Smooth muscle cell (in vitro differentiated cells): ENCODE data around the gene PLD6. TPM values are rescaled to one million over a fixed set of nuclear protein-coding genes. Genes with fewer than 3 reads are reported as not detected.
A peak's percentile ranks its signal among the peaks of the same experiment; 100 is the strongest.
"Not testable (repeated sequence)": the region's sequence is repeated elsewhere in the genome, so short reads cannot be mapped to it uniquely, and the experiment has no call there.

Experiments
- DNase-seq: peaks from one replicate; lab custom pipeline; 2025; ENCODE audit not compliant: unreplicated experiment; lab: John Stamatoyannopoulos, UW
- H2AFZ ChIP-seq: fragments of 200-600 bp; sonication (generic); 2 replicates; pipeline ENCODE4 v1.6.0; 2016; ENCODE audit warnings: antibody characterized with exemption, low read depth, mild to moderate bottlenecking
- H3F3A ChIP-seq: fragments of 200-600 bp; sonication (generic); 2 replicates; pipeline ENCODE4 v1.6.0; 2017; ENCODE audit warnings: antibody characterized with exemption, low read depth
- H3K27ac ChIP-seq: fragments of 200-600 bp; sonication (generic); 2 replicates; pipeline ENCODE4 v1.5.1; 2016; ENCODE audit warnings: low read depth, mild to moderate bottlenecking
- H3K27me3 ChIP-seq: fragments of 200-600 bp; sonication (generic); 2 replicates; pipeline ENCODE4 v1.6.1; 2016; ENCODE audit warnings: low read depth, mild to moderate bottlenecking
- H3K36me3 ChIP-seq: fragments of 200-600 bp; sonication (generic); 2 replicates; pipeline ENCODE4 v1.5.1; 2016; ENCODE audit warnings: low read depth
- H3K4me1 ChIP-seq: fragments of 200-600 bp; sonication (generic); 2 replicates; pipeline ENCODE4 v1.5.1; 2016; ENCODE audit warnings: low read depth
- H3K4me2 ChIP-seq: fragments of 200-600 bp; sonication (generic); 2 replicates; pipeline ENCODE4 v1.6.0; 2016; ENCODE audit warnings: mild to moderate bottlenecking
- H3K4me3 ChIP-seq: fragments of 200-600 bp; sonication (generic); 2 replicates; pipeline ENCODE4 v1.5.1; 2016; ENCODE audit warnings: mild to moderate bottlenecking
- H3K79me2 ChIP-seq: fragments of 200-600 bp; sonication (generic); 2 replicates; pipeline ENCODE4 v1.6.0; 2016; ENCODE audit warnings: low read depth, mild to moderate bottlenecking
- H3K9ac ChIP-seq: fragments of 200-600 bp; sonication (generic); 2 replicates; pipeline ENCODE4 v1.6.0; 2016; ENCODE audit warnings: low read depth
- H3K9me3 ChIP-seq: fragments of 200-600 bp; sonication (generic); replicated peaks from 2 replicates; pipeline ENCODE4 v1.5.1; 2016; ENCODE audit warnings: low read depth
- H4K20me1 ChIP-seq: fragments of 200-600 bp; sonication (generic); 2 replicates; pipeline ENCODE4 v1.6.0; 2016; ENCODE audit warnings: low read depth
- WGBS: methylation state at CpG from one replicate; pipeline ENCODE4 v1.1.7; 2016; ENCODE audit warnings: low lambda C conversion rate; 5-methylcytosine and 5-hydroxymethylcytosine counted together
- polyA plus RNA-seq: library from polyadenylated mRNA; unstranded; fragments of >200 nt; fragmentation: Nextera tagmentation; extraction: Ambion mirVana; gene quantifications from 2 replicates; pipeline ENCODE4 v1.2.1, GENCODE V29; 2016
- total RNA-seq: library from RNA; depleted of rRNA; stranded (reverse); fragments of >200 nt; gene quantifications from 2 replicates; pipeline ENCODE4 v1.2.3, GENCODE V29; 2014
- TF ChIP-seq, protein P1 (sequence below): fragments of 200-600 bp; sonication (generic); IDR thresholded peaks from 2 replicates; pipeline ENCODE4 v1.5.1; 2017; ENCODE audit warnings: borderline replicate concordance, mild to moderate bottlenecking, antibody characterized with exemption; ENCODE audit not compliant: insufficient read depth, poor library complexity, severe bottlenecking

PLD6 gene
- total and polyA plus RNA-seq, 2 experiments from 2014 or later: 0.26 to 0.49 TPM

DNA sequence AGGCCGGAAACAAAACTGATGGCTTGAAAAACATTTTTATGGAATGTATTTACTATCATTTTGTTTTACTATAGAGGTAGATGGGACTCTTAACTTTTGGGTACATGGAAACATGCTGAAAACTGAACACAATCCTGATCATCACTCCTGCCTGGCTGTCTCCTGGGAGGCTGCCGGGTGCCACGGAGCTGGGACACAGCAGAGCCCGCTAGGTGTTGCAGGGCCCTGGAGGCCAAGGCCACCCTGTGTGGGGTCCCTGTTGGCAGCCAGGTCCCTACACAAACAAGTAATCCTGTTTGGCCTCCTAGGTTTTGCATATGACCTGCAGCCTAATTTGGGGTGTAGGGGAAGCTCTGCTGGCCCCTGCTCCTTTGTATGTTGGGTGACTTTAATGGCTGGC, 17.5 kb downstream of the PLD6 start:
- Histone ChIP-seq H3F3A (peaks cover 11% of the 10 kb centered on the region), H3K9ac (no peak overlapping the region), H3K79me2 (no peaks in the 10 kb centered on the region), H3K36me3 (no peaks in the 10 kb centered on the region), H3K27me3 (no peaks in the 10 kb centered on the region), H3K9me3 (no peaks in the 10 kb centered on the region), H4K20me1 (peaks cover 3% of the 10 kb centered on the region), H3K27ac (no peak overlapping the region), H3K4me3 (no peak overlapping the region), H3K4me1 (peaks cover 18% of the 10 kb centered on the region), H2AFZ (no peak overlapping the region), H3K4me2 (no peak overlapping the region)
- TF ChIP-seq, protein P1, sequence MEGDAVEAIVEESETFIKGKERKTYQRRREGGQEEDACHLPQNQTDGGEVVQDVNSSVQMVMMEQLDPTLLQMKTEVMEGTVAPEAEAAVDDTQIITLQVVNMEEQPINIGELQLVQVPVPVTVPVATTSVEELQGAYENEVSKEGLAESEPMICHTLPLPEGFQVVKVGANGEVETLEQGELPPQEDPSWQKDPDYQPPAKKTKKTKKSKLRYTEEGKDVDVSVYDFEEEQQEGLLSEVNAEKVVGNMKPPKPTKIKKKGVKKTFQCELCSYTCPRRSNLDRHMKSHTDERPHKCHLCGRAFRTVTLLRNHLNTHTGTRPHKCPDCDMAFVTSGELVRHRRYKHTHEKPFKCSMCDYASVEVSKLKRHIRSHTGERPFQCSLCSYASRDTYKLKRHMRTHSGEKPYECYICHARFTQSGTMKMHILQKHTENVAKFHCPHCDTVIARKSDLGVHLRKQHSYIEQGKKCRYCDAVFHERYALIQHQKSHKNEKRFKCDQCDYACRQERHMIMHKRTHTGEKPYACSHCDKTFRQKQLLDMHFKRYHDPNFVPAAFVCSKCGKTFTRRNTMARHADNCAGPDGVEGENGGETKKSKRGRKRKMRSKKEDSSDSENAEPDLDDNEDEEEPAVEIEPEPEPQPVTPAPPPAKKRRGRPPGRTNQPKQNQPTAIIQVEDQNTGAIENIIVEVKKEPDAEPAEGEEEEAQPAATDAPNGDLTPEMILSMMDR: no peak
- no peak for DNase-seq
- WGBS: 95% methylated on average over 4 of the region's 4 CpGs

DNA sequence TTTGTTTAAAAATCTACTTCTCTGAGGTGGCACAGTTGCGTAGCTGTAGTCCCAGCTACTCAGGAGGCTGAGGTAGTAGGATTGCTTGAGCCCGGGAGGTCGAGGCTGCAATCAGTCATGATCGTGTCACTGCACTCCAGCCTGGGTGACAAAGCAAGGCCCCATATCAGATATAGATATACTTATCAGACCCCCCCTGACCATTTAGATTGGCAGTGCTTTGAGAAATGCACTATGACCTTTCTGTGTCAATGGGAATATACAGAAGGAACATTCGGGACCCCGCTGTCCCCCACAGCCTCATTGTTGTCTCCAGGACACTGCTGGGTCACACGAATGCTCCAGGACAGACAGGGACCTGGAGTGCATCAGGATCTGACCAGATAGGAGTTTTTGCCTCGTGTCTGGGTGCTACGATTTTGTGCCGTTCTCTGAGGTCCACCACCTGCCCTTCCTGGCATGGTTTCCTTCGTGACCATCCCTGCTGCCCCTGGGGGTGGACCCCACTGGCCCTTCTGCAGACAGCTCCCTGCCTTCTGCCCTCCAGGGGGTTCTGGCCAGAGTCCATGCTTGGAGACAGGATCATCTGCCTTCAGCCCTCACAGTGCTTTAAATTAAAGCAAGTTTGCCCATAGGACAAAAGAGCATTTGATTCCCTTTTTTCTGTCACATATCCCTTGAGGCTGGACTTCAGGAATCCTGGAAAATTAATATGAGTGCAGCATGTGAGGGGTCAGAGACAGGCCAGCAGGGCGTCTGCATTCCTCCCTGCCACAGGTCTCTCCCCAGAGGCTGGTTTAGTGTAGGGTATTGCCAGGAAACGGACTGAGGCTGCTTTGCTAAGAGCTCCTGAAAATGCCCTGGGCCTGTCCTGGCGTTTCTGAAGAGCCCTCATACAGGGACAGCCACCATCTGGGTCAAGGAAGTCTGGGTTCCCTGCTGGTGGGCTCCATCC, 19.3 kb downstream of the PLD6 start:
- Histone ChIP-seq H3K9ac (no peak overlapping the region), H3K79me2 (no peaks in the 10 kb centered on the region), H3K4me2 (no peak overlapping the region), H3K36me3 (no peaks in the 10 kb centered on the region), H2AFZ (no peak overlapping the region), H3F3A (peaks cover 11% of the 10 kb centered on the region), H4K20me1 (peaks cover 3% of the 10 kb centered on the region), H3K27me3 (no peaks in the 10 kb centered on the region), H3K9me3 (no peaks in the 10 kb centered on the region), H3K4me3 (no peak overlapping the region), H3K4me1 (peaks cover 15% of the 10 kb centered on the region), H3K27ac (peak overlapping the region; percentile 32)
- DNase-seq: no peak
- 85% methylated on average over 14 of the region's 14 CpGs for WGBS
- TF ChIP-seq, protein P1: no peak

- DNase-seq: no peak
- H3K36me3 ChIP-seq: no peaks in the 10 kb centered on the region
- peaks cover 3% of the 10 kb centered on the region for H4K20me1 ChIP-seq
Observed at GRCh38 chr17:17186051-17186450, 20.1 kb downstream of the PLD6 start.

DNA sequence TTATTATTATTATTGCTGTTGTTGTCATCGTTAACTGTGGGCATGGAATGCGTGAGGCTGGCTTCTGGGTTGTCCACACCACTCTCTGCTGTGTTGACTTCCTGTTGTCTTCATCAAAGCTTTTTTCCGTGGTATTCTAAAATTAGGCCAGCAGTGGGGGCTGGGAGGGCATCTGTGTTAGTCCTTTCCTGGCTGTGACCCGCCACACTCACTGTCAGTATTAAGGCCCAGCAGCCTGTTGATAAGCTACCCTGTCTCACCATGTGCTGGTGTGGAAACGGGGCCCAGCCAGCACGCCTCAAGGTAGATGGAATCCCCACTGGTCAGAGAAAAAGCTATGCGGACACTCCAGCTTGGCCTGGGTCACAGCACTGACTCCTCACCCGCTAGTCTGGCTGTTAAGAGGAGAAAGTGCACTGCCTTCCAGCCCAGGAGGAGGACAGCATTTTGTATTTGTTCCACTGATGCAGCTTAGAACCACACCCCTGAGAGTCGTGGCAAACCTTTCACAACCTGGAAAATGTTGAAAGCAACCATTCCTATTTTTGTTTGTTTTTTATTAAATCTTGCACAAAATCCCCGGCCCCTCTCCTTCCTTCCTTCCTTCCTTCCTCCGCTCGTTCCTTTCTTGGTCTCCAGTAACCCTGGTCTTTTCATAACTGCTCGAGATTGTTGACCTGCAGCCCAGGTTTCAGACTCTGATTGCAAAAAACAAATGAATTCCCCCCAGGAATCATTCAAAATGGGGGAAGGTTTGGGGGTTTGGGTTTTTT, 21.0 kb downstream of the PLD6 start:
- H3K9me3 ChIP-seq, H4K20me1 ChIP-seq, H3K4me3 ChIP-seq, H2AFZ ChIP-seq, H3K79me2 ChIP-seq, DNase-seq, H3K27me3 ChIP-seq, H3K36me3 ChIP-seq, H3K9ac ChIP-seq, H3K4me1 ChIP-seq, H3K4me2 ChIP-seq: not testable (repeated sequence)
- WGBS: 72% methylated on average over 13 of the region's 13 CpGs
- Histone ChIP-seq H3K27ac (peak overlapping the region; percentile 32), H3F3A (peaks cover 11% of the 10 kb centered on the region)

More at GRCh38 chr17:17186051-17186450, 20.1 kb downstream of the PLD6 start:
- H3K4me1 ChIP-seq: peaks cover 11% of the 10 kb centered on the region
- H3K4me2 ChIP-seq: no peak overlapping the region
- TF ChIP-seq, protein P1: no peak
- H3K4me3 ChIP-seq: no peak overlapping the region
- no peaks in the 10 kb centered on the region for H3K79me2 ChIP-seq
- H3F3A ChIP-seq: peaks cover 11% of the 10 kb centered on the region
- no peak overlapping the region for H2AFZ ChIP-seq
- 56% methylated on average over 3 of the region's 3 CpGs for WGBS
- H3K27me3 ChIP-seq: no peaks in the 10 kb centered on the region
- H3K9me3 ChIP-seq: no peaks in the 10 kb centered on the region
- no peak overlapping the region for H3K9ac ChIP-seq
- peak overlapping the region; percentile 32 for H3K27ac ChIP-seq
